GM10847 (cell line): Measurements from ENCODE around the gene PHF20.
A peak's percentile ranks its signal among the peaks of the same experiment; 100 is the strongest.

ENCODE experiments used
- POLR2A ChIP-seq: IDR thresholded peaks from 2 replicates; pipeline ENCODE4 v1.6.1; 2011; ENCODE audit not compliant: insufficient read length; ENCODE audit errors: extremely low read depth

Gene PHF20

GRCh38 chr20:35920523-35920922, 148.7 kb downstream of the PHF20 start:
- TF ChIP-seq POLR2A, result no peak

- TF ChIP-seq POLR2A, result no peak
Measured at GRCh38 chr20:35929301-35929700, 157.5 kb downstream of the PHF20 start.

GRCh38 chr20:35934050-35934449, 162.2 kb downstream of the PHF20 start:
- TF ChIP-seq POLR2A, result no peak

GRCh38 chr20:35939264-35939663, 167.4 kb downstream of the PHF20 start:
- no peak for TF ChIP-seq POLR2A

GRCh38 chr20:35941620-35942019, 169.8 kb downstream of the PHF20 start:
- TF ChIP-seq POLR2A, result no peak

GRCh38 chr20:35942243-35942642, 170.4 kb downstream of the PHF20 start:
- no peak for TF ChIP-seq POLR2A

GRCh38 chr20:35947489-35947888, 175.7 kb downstream of the PHF20 start:
- no peak for TF ChIP-seq POLR2A

- no peak for TF ChIP-seq POLR2A
Measured at GRCh38 chr20:35947907-35948306, 176.1 kb downstream of the PHF20 start.

GRCh38 chr20:35950093-35950492, 178.3 kb downstream of the PHF20 start:
- no peak for TF ChIP-seq POLR2A

GRCh38 chr20:35952480-35953386, 180.9 kb downstream of the PHF20 start:
- TF ChIP-seq POLR2A, result no peak

GRCh38 chr20:35953387-35954199, 181.8 kb downstream of the PHF20 start:
- no peak for TF ChIP-seq POLR2A

GRCh38 chr20:35954200-35954906, 182.5 kb downstream of the PHF20 start, which contains the start of gene SCAND1:
Gene SCAND1 (minus strand): TSS chr20:35954502. CDS start chr20:35954284, 218 bp downstream.
- TF ChIP-seq POLR2A, result peak; percentile 94

- no peak for TF ChIP-seq POLR2A
Measured at GRCh38 chr20:35954907-35955251, 183.1 kb downstream of the PHF20 start.

GRCh38 chr20:35956616-35957015, 184.8 kb downstream of the PHF20 start:
- TF ChIP-seq POLR2A, result no peak

GRCh38 chr20:35963878-35964277, 192.1 kb downstream of the PHF20 start:
- TF ChIP-seq POLR2A, result no peak

GRCh38 chr20:35967979-35968640, 196.3 kb downstream of the PHF20 start, which contains the start of gene CNBD2:
Gene CNBD2 (plus strand): TSS chr20:35968590. CDS start chr20:35968763, 173 bp downstream.
- no peak for TF ChIP-seq POLR2A
